SJSA1 (cell line): Measurements from ENCODE around the gene SEC24A. TPM values are rescaled to one million over a fixed set of nuclear protein-coding genes. Genes with fewer than 3 reads are reported as not detected.

Experiments used
- total RNA-seq: library from RNA; depleted of rRNA; stranded (reverse); fragments of >200 nt; shearing (Covaris generic); gene quantifications from 2 replicates; pipeline ENCODE4 v1.2.3, GENCODE V29; 2014; rRNA removed

Gene SEC24A
- total RNA-seq, 1 experiment from 2014 or later: 30.4 TPM

Other genes with a start within 250 kb of the SEC24A start
- gene CDKN2AIPNL, start 236.9 kb upstream of the SEC24A start, total RNA-seq: 65.1 and 106 TPM in 2 replicates
- 12.5 and 14.6 TPM in 2 replicates for gene JADE2, start 123.1 kb upstream of the SEC24A start, total RNA-seq
- 115 and 121 TPM in 2 replicates for gene SAR1B, start 16.0 kb upstream of the SEC24A start, total RNA-seq
- 29.3 and 34.2 TPM in 2 replicates for gene CAMLG, start 89.8 kb downstream of the SEC24A start, total RNA-seq
- 48.7 and 53.6 TPM in 2 replicates for gene DDX46, start 110.0 kb downstream of the SEC24A start, total RNA-seq
- gene C5orf24, start 197.2 kb downstream of the SEC24A start, total RNA-seq: 53.2 and 93.3 TPM in 2 replicates
- 108 and 253 TPM in 2 replicates for gene TXNDC15, start 225.6 kb downstream of the SEC24A start, total RNA-seq